C4-2B (cell line): ENCODE results near the gene AUTS2.

ENCODE experiments used
- H3K27ac ChIP-seq: fragments of 450-650 bp; 2 replicates; pipeline ENCODE4 v1.5.1; 2017
- ZFX ChIP-seq: fragments of 450-650 bp; IDR thresholded peaks from 2 replicates; pipeline ENCODE4 v1.6.1; 2017
- TF ChIP-seq, protein P1 (sequence below): fragments of 450-650 bp; conservative IDR thresholded peaks from 2 replicates; pipeline ENCODE4 v1.5.1; 2017; ENCODE audit warnings: mild to moderate bottlenecking

The AUTS2 gene

DNA sequence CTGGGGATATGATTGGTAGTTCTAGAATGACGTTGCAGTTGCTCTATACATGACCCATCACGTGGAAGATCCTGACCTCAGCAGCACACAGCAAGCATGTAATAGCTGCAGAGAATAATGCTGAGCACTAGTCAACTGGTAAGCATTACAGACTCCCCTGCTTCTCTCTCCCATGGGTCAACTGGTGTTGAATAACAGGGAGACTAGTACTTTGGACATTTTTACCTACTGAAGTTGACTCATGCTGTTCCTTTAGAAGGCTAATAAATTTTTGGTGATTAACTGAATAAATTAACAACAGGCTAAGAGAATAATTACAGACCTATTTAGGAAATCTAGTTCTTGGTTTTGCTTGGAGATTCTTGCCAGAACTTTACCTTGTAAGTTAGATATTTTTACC is 234.1 kb downstream of the AUTS2 start:
- H3K27ac ChIP-seq = no peak overlapping the region
- TF ChIP-seq, protein P1, sequence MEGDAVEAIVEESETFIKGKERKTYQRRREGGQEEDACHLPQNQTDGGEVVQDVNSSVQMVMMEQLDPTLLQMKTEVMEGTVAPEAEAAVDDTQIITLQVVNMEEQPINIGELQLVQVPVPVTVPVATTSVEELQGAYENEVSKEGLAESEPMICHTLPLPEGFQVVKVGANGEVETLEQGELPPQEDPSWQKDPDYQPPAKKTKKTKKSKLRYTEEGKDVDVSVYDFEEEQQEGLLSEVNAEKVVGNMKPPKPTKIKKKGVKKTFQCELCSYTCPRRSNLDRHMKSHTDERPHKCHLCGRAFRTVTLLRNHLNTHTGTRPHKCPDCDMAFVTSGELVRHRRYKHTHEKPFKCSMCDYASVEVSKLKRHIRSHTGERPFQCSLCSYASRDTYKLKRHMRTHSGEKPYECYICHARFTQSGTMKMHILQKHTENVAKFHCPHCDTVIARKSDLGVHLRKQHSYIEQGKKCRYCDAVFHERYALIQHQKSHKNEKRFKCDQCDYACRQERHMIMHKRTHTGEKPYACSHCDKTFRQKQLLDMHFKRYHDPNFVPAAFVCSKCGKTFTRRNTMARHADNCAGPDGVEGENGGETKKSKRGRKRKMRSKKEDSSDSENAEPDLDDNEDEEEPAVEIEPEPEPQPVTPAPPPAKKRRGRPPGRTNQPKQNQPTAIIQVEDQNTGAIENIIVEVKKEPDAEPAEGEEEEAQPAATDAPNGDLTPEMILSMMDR = no peak
- no peak for TF ChIP-seq ZFX

DNA sequence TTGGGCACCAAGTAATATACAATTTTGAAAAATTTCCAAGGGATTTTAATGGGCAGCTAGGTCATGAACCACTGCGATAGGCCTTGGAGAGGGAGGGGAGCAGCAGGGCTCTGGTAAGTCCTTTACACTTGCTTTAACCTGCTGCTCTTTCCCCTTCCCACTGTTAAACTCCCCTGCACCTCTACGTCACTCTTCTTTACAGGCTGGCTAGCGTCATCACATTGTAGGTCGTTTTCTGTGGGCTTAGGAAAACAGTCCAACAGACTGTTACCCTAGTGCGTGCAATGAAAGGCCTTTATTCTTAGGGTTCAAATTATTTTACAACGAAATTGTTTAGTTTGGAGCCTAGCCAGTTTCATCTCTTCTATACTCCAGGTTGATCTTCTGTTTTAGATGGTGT is 235.7 kb downstream of the AUTS2 start:
- TF ChIP-seq, protein P1 = no peak
- no peak for TF ChIP-seq ZFX
- H3K27ac ChIP-seq = no peak overlapping the region

DNA sequence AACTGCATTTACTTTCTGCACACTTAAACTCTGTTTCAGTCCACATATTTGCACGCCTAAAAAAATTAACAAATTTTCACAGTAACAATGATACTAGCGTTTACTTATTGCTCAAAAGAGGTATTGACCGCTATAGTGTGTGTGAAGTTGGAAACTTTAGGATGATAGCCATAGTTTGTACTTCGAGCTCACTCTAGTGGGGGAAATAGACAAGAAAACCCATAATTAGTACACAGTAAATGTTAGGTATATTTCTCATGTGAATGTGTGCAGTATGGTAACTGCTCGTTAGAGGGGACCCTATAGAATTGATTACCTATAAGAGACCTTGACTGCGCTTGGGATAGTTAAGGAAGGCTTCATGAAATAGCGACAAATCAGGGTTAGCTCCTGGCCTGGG is 238.4 kb downstream of the AUTS2 start:
- no peak overlapping the region for H3K27ac ChIP-seq
- TF ChIP-seq, protein P1 = 0 out of 2 replicates have a peak, but pooled peaks have one; percentile 16
- no peak for TF ChIP-seq ZFX

DNA sequence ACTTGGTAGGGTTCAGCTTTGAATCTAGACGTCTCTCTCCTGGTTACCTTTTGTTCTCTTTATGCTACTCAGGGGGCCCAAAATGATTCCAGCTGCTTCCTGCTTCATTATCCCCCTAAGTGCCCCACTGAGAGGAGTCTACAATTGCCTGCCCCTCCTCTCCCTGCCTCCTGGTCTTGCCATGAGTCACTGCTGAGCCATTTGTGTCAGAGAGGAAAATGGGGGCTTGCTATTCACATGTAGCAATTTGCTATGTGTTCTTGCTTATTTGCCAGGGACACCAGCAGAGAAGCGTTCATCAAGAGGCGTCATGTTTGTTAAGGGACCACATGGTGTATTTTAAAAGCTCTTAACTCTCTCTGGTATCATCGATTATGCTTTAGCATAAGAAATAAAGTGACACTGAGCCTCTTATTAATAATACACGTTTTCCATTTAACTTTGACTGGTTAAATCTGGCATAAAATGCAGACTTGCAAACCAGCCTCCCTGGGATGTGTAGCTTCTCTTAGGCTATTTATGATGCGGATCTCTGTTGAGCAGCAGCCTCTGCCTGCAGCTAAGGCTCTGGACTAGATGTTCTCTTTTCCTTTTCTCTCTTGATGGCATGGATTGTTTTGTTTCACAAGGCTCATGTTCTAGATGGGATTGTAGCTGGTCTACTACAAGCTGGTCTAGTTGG is 239.3 kb downstream of the AUTS2 start:
- no peak for TF ChIP-seq ZFX
- TF ChIP-seq, protein P1 = no peak
- no peak overlapping the region for H3K27ac ChIP-seq

DNA sequence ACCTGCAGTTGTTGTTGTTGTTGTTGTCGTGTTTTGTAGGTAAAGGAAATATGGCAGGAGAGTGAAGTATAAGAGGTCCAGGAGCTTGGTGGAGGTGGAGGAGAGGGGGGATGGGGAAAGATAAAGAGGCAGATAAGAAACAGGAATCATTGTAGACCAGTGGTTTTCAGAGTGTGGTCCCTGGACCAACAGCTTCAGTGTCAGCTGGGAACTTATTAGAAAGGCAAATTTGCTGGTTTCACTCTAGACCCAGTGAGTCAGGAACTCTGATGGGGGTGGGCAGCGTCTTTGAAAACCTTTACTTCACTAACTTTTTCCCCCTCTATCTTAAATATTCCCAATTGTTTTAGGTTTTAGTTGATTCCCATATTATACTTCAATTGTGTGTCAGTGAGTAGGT is 241.5 kb downstream of the AUTS2 start:
- H3K27ac ChIP-seq = no peak overlapping the region
- TF ChIP-seq ZFX = no peak
- TF ChIP-seq, protein P1 = no peak

DNA sequence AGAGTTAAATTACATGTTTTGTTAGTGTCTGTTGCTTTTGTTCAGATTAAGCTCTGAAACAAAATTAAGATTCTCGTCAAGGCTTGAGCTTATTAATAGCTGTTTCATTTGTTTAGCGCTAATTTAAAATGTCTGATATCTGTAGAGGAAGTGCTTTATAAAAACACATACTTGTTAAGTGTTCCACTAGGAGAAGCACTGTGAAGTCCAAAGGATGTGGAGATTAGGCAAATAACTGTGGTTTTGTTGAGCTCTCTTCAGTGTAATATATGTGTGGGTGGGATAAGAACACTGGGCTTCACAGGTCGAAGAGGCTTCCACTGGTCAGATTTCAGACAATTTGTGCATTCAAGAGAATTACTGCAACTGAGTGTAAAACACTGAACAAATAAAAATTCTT is 242.0 kb downstream of the AUTS2 start:
- H3K27ac ChIP-seq = no peak overlapping the region
- TF ChIP-seq, protein P1 = no peak
- TF ChIP-seq ZFX = no peak

DNA sequence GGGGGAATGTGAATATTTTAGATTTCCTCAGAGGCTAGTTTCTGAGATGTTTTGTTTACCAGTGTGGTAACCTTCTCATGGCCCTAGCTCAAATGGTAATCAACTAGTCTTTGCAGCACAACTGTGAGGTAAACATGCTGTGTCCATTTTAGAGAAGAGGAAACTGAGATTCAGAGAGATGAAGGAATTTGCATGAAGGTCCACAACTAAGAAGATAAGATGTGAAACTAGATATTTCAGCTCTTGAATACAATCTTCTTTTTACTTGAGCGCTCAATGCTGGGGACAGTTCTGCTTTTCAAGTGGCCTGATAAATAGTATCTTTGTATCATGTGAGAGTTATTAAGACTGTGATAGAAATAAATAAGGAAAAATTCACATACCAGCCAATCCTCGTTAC is 245.4 kb downstream of the AUTS2 start:
- no peak overlapping the region for H3K27ac ChIP-seq
- TF ChIP-seq ZFX = no peak
- TF ChIP-seq, protein P1 = no peak
